ENCODE data around the gene P2RX1. TPM values are rescaled to one million over a fixed set of nuclear protein-coding genes. Genes with fewer than 3 reads are reported as not detected.

The P2RX1 gene
- total and polyA plus RNA-seq, 2 of the 4 experiments (the other 2 are of a cell fraction): not detected

DNA sequence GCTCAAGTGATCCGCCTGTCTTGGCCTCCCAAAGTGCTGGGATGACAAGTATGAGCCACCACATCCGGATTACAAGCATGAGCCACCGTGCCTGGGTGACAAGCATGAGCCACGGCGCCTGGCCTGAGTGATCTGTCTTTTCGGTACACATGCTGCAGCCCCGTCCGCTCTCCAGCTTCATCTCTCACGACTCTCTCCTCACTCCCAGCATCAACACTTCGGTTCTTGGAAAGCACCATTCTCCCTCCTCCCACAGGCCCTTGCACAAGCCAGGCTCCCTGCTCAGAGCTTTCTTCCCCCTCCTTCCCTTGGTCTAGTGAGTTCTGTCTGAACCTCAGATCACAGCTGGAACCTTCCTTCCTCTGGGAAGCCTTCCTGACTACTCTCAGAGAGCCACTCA is 63.7 kb downstream of the P2RX1 start:
- H3K36me3 ChIP-seq (ENCODE audit: control insufficient read depth, insufficient read depth, low read length): no peaks in the 10 kb centered on the region
- no TSS peak for BruUV-seq (replicated peaks)
- H2AFZ ChIP-seq (replicated peaks; ENCODE audit: low read length, poor library complexity): no peak overlapping the region
- no peak overlapping the region for H3K4me2 ChIP-seq (ENCODE audit: low read depth, low read length)
- no peak overlapping the region for H4K5ac ChIP-seq (ENCODE audit: low read depth, low read length)
- intact Hi-C loops (cut with micrococcal nuclease) (no loop called here), dilution Hi-C loops (cut with HindIII; ENCODE audit: low sequenced_read_pairs, unreplicated experiment) (no loop called here), in situ Hi-C loops (cut with MboI; ENCODE audit: low sequenced_read_pairs) (no loop called here)
- H4K8ac ChIP-seq (ENCODE audit: low read depth in 2 of 2, low read length in 2 of 2): no peak overlapping the region
- H2AK5ac ChIP-seq (ENCODE audit: low read depth, low read length): no peak overlapping the region
- POLR2A ChIA-PET (ENCODE audit: unreplicated experiment): no interaction called here
- no peak overlapping the region for H2BK20ac ChIP-seq (ENCODE audit: low read depth, low read length)
- H3K56ac ChIP-seq (ENCODE audit: extremely low read depth, insufficient read depth, low read length): no peak overlapping the region
- no peak overlapping the region for H3K14ac ChIP-seq (replicated peaks; ENCODE audit: low read depth, low read length)
- no peak overlapping the region for H3K4me3 ChIP-seq (ENCODE audit: insufficient read depth, low read depth, low read length)
- no peaks in the 10 kb centered on the region for H4K20me1 ChIP-seq (ENCODE audit: insufficient read depth, low read length)
- H3K23ac ChIP-seq (ENCODE audit: low read depth, low read length): no peak overlapping the region
- H3K27me3 ChIP-seq (ENCODE audit: control insufficient read depth, insufficient read depth, low read length): peaks cover 9% of the 10 kb centered on the region
- H4K91ac ChIP-seq (ENCODE audit: insufficient read depth, low read depth, low read length): no peak overlapping the region
- H3K79me1 ChIP-seq (ENCODE audit: low read depth in 1 of 2, low read length in 2 of 2): no peaks in the 10 kb centered on the region
- TF ChIP-seq CEBPB (IDR thresholded peaks at IDR 0.05; ENCODE audit: low read depth, low read length): no peak
- TF ChIP-seq BHLHE40 (IDR thresholded peaks at IDR 0.05; ENCODE audit: low read depth, low read length): no peak
- no peak overlapping the region for H2BK5ac ChIP-seq (ENCODE audit: low read depth, low read length, poor library complexity, severe bottlenecking)
- 37% methylated on average over 5 of the region's 10 CpGs; no CpG with 5 or more reads in 1 of the 2 experiments for WGBS, 2 experiments (ENCODE audit: extremely low coverage in 2 of 2, insufficient read length in 1 of 2)
- ATAC-seq (ENCODE audit: low read depth) (no peak), DNase-seq (no peak)
- no peak overlapping the region for H3K4ac ChIP-seq (ENCODE audit: low read depth, low read length)
- no peak overlapping the region for H2AK9ac ChIP-seq (replicated peaks; ENCODE audit: low read depth, low read length, poor library complexity)
- no peaks in the 10 kb centered on the region for H3K4me1 ChIP-seq (ENCODE audit: control insufficient read depth, insufficient read depth, low read length)
- peaks cover 3% of the 10 kb centered on the region; the same call in 1 of the 2 replicates for H3K9me1 ChIP-seq (ENCODE audit: insufficient read depth, low read length)
- H3K27ac ChIP-seq (ENCODE audit: insufficient read depth, low read length): no peak overlapping the region
- H3K9me3 ChIP-seq (ENCODE audit: control insufficient read depth, insufficient read depth, low read length): no peaks in the 10 kb centered on the region
- H2BK120ac ChIP-seq (ENCODE audit: low read depth, low read length): no peak overlapping the region
- CTCF ChIA-PET: no interaction called here
- no peak overlapping the region for H3K9ac ChIP-seq (ENCODE audit: low read depth, low read length)
- no peak overlapping the region for H3K18ac ChIP-seq (ENCODE audit: low read depth, low read length)
- H2BK15ac ChIP-seq (ENCODE audit: low read depth, low read length): no peak overlapping the region
